Endometrium (tissue), 2 donors: ENCODE measurements around the gene SGMS1.
"Not testable (repeated sequence)": the region's sequence is repeated elsewhere in the genome, so short reads cannot be mapped to it uniquely, and the experiment has no call there.

Source experiments
- FAIRE-seq: peaks from 2 replicates; lab custom pipeline; 2012; peaks lifted over from hg19 to GRCh38; lab: Jason Lieb, UNC
- donor health status: control.
- donor health status: control.

The SGMS1 gene

DNA sequence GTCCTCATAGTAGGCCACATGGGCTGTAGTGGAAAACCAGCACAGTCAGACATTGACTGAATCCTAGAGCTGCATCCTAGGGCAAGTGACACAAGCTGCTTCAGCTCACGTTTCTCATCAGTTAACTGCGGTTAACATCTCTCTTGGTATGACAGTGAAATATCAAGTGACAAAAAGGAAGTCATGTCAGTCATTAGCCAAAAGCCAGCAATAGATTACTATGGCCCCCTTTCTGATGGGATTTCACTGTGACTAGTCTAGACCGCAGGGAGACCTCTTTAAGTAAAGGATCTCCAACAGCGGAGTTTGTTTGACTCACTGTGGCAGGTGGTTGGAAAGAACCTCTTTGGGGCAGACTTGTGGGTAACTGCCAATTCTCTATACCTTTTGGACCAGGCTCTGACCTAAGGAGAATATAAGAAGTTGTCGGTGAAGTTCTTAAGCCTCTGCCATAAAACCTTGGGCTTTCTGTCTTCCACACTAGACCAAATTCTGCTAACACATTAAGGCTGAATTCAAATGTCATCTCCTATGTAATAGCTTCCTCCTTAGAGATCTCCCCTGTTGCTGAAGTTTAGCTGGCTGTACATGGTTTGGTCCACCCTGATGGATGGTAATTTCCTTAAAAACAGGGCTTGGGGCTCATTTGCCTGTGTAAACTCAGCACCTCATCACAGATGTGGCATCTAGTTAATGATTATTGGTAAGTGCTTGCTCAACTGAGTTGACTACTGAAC, 115.3 kb downstream of the SGMS1 start:
- no peak for FAIRE-seq

DNA sequence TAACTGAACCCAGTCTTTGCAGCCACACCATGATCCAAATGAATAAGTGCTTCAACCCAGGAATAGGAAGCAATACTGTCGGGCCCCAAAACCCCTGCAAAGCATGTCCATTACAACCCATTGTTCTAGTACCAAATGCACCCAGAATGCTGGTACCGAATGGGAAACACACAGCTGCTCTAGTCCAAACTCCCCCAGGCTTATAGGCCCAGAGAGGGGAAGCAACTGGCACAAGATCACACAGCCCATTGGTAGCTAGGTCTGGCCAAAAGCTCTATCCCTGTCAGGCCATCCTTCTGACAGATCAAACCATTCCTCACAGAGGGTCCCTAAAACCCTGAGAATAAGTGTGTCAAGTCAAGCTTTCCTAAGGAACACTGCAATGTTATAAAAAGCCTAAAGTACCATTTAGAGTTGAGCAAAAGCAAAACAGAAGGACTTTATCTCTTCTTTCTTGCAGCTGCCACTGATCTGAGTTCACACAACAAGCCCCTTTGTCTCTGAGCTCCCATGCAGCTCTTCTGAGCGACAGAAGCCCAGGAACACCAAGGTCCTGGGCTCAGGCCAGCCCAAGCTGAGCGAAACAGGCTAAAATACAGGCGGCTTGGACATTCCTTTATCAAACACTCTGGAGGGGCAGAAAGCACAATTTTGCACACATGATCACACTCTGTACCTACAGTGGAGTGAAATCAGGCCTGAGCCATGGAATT, 116.7 kb downstream of the SGMS1 start:
- FAIRE-seq: no peak

DNA sequence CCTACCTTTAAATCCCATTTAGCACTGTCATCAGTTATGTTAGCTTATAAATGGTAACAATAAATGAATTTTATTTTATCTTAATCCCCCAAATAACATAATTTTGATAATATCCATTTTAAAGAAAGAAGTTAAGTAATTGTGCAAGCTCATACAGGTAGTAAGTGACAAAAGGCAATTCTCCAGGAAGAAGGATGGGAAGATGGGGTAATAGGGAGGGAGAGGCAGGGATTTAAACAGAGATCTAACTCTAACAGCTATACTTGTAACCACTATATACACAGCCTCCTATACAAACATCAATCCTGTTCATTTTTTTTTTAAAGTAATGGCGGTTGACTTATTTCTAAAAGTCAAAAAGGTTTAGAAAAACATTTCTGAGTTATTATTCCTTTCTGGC, 119.4 kb downstream of the SGMS1 start:
- FAIRE-seq: no peak

DNA sequence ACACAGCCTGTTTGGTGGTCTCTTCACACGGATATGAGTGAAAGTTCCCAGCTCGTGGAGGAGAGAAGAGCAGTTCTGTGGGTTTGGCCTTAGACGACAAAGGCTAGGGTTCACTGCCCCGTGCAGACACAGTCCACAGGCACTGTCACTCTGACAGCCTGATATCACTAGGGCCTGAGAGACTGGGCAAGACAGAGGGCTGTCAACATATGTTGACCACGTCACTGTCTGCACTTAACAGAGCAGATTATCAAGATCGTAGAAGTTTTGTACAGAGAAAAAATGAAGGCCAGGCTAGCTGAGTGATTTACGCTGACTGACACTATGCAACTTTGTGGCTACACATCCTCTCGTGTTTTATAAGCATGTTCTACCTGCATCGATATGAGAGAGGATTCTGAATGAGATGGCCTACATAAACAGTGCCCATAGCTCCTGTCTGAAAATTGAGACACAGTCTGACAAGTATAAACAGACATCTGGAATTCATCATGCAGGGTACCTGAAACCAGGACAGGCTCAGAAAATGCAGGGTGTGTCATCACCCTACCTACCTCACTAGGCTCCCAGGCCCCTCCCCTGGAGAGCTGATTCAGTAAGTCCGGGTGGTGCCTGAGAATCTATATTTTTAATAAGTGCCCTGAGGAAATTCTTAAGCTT, 120.0 kb downstream of the SGMS1 start:
- no peak for FAIRE-seq

DNA sequence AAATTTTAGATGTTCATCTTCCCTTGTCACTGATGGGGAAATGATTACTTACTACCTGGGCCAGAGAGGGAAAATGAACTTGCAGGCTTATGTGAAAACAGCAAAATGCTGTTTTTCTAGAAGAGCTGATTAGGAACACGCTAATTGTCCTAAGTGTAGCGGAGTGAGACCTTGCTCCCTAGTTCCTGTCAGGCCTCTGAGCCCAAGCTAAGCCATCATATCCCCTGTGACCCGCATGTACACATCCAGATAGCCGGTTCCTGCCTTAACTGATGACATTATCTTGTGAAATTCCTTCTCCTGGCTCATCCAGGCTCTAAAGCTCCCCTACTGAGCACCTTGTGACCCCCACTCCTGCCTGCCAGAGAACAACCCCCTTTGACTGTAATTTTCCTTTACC, 120.6 kb downstream of the SGMS1 start:
- not testable (repeated sequence) for FAIRE-seq

DNA sequence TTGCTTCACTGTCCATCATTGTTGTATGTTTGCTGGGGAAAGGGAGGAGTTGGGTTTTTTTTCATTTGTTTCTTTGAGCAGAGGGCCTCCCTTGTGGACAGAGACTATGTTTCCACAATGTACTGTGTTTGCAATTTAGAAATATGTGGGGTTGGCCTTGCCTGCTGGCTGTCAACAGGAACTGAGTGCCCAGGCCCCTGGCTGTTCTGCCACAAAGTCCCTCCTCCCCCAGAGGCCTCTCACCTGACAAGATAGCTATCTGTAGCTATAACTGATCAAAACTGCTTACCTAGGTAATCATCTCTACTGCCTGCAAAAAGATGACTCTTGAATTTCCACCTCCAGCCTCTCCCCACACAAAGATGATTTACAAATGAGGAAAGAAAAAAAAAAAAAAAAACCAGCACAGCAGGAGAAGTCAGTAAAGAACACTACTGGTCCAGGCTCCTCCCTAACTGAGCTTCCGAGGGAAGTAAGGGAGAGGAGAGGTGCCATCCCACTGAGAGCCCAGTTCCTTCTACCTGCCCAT, 121.8 kb downstream of the SGMS1 start:
- FAIRE-seq: no peak

DNA sequence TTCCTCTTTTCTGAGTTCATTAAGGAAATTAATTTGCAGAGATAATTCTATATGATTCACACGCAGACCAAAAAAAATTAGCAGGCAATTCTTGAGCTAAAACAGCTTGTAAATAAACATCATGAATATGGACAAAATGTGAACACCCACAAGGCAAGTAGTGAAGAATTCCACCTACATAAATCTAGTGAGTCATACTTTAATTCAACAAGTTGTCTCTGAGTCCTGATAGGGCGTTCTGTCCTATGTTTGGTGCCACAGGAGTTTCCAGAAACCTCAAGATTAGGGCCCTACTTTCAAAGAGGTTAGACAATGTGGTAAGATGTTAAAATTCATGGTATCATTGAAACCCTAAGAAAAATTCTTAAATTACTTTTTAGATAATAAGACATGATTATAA, 122.3 kb downstream of the SGMS1 start:
- FAIRE-seq: no peak

DNA sequence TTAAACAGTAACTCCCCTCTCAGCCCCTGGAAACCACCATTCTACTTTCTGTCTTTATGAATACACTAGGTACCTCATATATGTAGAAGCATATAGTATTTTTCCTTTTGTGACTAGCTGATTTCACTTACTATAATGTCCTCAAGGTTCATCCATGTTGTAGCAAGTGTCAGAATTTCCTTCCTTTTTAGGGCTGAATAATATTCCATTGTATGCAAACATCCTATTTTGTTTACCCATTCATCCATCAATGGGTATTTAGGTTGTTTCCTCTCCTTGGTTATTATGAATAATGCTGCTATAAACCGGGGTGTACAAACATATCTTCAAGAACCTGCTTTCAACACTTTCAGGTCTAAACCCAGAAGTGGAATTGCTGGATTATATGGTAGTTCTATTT, 125.3 kb downstream of the SGMS1 start:
- no peak for FAIRE-seq

DNA sequence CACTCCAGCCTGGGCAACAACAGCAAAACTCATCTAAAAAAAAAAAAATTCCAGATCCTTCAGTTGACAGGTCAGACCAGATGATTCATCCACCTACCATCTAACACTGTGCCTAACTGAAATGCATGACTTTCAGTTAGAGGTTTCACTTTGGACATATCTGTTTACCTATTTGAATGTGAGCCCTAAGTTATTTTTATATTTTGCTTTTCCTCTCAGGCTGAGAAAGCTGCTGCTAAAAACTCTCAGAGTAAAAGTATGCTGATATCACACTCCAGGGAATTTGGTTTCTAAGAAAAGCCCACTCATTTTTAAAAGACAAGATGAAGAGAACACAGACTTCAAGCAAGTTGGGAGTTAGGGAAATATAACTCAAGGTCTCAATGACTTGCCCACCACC, 126.0 kb downstream of the SGMS1 start:
- FAIRE-seq: no peak

DNA sequence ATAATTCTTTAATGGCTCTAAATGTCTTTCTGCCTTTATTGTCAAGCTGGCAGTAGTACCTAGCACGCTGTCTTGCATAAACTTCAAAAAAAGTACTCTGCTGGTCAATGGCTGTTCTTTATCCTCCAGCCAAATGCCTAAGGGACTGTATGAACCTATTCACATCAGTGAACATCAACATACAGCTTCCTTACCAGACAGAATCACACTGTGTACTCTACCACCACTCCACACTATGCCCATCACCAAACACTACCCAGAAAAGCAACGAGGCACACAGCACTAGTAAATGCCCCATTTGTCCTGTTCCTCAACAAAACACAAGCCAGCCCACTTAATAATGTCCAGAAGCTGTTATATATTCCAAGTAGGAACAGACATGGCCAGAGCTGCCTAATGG, 127.5 kb downstream of the SGMS1 start:
- no peak for FAIRE-seq

DNA sequence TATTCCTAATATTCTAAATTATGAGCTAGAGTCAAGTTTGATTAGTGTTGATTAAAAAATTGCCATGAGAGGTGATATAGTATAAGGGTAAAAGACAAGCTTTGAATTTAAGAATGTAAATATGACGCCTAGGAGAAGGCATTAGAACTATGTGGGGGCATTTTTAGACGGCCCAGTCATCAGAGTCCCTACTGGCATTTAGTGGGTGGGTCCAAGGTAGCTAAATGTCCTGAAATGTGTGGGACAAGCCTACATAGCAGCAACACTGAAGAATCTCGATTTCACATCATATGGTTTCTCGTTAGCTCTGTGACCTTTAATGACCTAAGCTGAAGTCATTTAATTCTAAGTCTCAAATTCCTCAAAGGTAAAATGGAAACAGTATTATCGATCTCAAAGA, 133.5 kb downstream of the SGMS1 start:
- no peak for FAIRE-seq

DNA sequence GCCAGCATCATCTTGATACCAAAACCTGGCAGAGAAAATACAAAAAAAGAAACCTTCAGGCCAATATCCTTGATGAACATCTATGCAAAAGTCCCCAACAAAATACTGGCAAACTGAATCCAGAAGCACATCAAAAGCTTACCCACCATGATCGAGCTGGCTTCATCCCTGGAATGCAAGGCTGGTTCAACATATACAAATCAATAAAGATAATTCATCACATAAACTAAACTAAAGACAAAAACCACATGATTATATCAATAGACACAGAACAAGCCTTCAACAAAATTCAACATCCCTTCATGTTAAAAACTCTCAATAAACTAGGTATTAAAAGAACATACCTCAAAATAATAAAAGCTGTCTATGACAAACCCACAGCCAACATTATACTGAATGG, 139.2 kb downstream of the SGMS1 start:
- not testable (repeated sequence) for FAIRE-seq

DNA sequence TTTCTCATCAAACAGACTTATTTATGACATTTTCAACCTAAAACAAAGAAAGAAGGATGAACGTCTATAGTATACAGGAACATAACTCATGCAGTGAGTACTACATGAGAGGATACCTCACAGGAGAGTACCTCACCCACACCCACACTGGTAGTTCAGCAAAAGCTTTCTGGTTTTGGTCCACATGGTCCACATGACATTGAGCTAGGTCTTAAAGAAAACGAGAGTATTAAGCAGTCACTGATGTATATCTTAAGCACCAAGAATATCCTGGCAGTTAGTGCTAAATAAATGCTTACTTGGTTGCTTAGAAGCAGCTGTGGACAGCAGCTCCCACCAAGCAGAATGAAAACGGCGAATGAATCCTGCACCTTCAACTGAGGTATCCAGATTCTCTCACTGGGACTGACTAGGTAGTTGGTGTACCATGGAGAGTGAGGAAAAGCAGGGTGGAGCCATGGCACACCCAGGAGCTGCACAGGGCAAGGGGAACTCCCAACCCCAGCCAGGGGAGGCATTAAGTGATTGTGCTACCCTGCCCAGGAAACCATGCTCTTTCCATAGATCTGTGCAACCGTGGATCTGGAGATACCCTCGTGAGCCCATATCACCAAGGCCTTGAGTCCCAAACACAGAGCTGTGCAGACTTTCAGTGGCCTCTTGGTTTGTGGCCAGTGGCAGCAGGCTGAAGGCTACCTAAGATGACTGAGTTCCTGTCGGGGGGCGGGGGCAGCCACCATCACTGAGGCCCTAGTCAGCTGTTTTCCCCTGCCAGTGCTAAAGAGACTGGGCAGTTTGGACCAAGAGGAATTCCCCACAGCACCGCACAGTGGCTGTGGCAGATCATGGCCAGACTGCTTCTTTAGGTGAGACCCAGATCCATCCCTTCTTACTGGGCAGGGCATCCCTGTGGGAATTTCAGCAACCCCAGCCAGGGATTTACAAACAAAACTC, 143.4 kb downstream of the SGMS1 start:
- no peak for FAIRE-seq

DNA sequence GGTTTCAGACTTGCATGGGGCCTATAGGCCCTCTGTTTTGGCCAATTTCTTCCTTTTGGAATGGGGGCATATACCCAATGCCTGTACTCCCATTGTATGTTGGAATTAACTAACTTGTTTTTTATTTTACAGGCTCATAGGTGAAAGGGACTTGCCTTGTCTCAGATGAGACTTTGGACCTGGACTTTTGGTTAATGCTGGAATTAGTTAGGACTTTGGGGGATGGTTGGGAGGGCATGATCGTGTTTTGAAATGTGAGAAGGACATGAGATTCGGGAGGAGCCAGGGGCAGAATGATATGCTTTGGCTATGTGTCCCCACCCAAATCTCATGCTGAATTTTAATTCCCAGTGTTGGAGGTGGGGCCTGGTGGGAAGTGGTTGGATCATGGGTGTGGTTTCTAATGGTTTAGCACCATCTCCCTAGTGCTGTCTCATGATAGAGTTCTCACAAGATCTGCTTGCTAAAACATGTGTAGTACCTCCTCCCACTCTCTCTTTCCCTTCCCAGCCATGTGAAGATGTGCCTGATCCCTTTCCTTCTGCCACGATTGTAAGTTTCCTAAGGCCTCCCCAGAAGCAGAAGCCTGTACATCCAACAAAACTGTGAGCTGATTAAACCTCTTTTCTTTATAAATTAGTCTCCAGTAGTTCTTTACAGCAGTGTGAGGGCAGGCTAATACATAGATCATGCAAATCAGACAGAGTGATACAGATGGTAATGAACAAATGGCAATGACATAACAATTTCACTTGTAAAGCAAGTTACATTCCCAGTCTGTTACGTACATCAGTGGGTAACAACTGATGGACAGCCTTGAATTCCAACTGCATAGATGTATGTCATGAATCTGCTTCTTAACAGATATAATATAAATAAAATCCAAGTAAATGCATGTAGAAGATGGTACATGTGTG, 146.2 kb downstream of the SGMS1 start:
- no peak for FAIRE-seq

DNA sequence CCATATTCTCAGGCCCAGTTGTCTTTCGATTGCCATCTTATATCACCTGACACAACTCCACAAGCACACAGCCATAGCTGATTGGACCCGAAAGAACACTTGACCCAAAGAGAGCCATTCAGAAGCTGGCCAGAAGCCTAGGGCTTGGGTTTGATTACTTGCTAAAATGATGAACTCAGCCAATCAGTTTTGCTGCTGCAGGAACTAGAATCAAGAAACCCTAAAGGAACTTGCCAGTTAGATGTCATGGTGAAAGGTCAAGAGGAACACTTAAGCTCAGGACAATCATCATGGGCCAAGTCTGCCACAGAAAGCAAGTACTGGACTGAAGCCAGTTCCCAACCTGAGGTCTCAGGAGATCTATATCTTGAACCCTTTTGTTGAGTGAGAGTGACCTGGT, 150.0 kb downstream of the SGMS1 start:
- FAIRE-seq: no peak

DNA sequence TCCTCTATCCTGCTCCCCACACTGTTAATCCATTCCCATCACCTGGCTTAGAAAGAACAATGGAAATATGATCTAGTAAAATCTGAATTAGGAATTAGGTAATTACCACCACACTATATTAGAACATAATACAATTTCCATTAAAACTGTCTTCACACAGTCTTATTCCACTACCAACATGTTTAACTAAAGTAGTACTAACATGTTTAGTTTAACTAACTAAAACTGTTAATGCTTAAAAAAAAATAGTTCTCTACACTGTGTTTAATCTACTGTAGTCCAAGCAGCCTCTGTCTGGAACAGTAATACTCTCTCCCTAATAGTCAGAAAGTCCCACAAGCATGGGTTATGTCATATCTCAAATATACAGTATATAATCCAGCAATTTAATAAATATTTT, 150.8 kb downstream of the SGMS1 start:
- no peak for FAIRE-seq

DNA sequence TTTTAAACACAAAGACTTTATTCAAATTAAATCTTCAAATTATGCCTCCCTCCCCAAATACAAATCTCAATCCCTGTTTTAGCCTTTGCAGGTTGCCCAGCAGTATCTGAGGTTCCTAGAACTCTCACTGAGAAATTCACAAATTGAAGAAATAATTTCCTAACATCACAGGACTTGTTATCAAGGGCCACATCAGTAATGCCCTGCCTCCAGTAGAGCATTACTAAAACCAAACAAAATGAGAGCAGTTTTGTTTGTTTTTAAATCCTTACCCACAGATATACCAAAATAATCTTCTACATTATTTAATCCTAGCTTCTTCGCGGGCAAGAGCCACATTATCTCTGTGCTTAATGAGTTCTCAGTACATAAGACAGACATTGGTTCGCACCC, 152.2 kb downstream of the SGMS1 start:
- FAIRE-seq: no peak

DNA sequence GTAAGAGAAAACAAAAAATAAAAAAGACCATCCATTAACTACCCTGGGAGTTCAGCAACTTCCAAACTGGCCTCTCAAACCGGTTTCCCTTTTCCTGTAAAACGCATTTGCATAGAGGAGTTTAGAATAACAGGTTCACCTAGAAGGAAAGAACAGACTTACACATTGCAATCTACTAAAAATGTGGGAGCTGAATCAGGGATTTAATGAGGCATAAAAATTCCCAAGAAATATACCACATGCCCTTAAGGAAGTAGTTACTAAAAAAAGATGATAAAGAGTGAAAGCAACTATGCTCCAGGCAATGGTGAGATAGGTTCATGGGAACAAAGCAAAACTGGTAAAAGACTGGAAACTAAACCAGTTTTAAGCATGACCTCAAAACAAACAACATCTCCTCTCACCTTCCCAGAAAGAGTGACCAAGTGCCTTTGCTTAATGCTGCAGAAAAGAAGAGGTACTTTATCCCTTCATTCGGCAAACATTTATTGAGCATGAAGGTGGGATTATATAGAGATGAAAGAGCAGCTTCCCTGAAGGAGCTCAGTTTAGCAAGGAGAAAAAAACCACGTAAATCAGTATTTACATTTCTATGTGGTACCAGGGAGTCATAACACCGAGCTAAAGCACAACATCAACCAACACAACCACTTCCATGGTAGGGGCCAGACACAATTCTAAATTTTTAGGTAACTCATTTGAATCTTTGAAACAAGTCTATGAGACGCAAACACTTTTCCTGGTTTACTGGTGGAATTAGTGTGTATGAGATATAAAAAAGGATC, 152.8 kb downstream of the SGMS1 start:
- no peak for FAIRE-seq

DNA sequence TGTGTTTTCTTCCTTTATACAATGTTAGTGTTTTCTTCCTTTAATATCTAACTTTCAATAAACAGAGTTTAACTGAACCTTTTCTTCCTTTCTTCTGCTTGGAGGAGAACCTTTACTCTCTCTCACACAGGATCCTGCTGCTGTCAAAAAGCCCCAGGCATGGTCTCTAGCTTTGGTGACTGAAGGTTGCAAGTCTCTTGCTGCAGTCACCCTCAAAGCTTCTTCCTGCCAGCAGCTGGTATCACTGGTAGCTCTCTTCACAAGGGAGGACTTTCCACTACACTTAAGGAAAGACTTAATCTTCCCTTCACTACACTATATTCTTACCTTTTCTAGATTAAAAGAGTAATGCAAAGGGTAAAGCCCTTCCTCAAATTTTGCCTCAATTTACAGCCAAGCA, 153.4 kb downstream of the SGMS1 start:
- FAIRE-seq: no peak

DNA sequence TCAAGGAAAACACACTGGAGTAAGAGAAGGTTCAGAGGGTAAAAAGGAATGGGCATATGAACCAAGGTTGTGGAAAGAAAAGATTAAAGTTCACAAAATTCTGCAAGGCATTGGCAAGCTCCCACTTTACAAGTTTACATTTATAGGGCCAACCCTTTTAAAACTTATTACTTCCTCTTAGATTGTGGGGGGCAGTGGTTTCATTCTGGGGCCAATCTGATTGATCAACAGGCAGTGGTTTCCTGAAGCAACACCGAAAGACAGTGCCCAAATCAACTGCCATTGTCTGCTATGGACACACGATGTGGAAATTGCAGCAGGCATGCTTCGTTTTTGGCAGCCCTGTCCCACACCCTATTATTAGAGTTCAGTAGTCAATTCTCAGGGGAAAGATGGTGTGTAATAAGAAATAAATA, 154.0 kb downstream of the SGMS1 start:
- FAIRE-seq: no peak
